Measurements from ENCODE around the gene CEBPB.

DNA sequence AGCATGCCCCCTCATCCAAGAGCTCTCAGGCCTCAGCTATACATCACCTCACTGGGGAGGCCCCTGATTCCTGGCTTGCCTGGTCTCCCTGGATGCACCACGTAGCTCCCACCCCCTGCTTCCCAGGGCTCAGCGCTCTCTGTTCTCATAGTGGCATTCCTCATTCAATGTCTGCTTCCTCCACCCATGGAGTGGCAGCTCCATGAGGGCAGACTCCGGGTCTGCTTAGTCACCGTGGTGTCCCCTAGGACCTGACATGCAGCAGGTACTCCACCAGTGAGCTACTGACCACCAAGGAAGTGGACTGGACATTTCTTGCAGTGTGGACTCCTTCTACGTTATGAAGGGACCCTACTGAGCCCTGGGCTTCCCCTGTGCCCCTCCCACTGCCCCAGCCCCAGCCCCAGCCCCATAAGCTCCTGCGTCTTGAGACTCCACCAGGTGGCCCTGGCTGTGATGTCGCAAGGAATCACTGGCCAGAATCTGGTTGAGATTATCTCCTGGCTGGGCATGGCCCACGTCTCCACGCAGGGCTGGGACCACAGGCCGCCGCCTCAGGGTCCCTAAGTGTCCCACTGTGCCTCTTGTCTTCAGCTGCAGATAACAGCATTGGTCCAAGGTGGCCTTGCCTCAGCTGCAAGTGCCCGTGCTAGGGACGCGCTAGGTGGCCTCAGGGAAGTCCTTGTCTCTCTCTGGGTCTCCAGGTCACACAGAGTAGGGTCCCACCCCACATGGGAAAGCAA is 26.7 kb downstream of the CEBPB start:
- TF ChIP-seq, protein P1, sequence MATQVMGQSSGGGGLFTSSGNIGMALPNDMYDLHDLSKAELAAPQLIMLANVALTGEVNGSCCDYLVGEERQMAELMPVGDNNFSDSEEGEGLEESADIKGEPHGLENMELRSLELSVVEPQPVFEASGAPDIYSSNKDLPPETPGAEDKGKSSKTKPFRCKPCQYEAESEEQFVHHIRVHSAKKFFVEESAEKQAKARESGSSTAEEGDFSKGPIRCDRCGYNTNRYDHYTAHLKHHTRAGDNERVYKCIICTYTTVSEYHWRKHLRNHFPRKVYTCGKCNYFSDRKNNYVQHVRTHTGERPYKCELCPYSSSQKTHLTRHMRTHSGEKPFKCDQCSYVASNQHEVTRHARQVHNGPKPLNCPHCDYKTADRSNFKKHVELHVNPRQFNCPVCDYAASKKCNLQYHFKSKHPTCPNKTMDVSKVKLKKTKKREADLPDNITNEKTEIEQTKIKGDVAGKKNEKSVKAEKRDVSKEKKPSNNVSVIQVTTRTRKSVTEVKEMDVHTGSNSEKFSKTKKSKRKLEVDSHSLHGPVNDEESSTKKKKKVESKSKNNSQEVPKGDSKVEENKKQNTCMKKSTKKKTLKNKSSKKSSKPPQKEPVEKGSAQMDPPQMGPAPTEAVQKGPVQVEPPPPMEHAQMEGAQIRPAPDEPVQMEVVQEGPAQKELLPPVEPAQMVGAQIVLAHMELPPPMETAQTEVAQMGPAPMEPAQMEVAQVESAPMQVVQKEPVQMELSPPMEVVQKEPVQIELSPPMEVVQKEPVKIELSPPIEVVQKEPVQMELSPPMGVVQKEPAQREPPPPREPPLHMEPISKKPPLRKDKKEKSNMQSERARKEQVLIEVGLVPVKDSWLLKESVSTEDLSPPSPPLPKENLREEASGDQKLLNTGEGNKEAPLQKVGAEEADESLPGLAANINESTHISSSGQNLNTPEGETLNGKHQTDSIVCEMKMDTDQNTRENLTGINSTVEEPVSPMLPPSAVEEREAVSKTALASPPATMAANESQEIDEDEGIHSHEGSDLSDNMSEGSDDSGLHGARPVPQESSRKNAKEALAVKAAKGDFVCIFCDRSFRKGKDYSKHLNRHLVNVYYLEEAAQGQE (IDR thresholded peaks at IDR 0.05; ENCODE audit: insufficient read depth in 1 of 2, low read depth in 2 of 2, low read length in 2 of 2) = no peak
- TF ChIP-seq POLR2AphosphoS5 (IDR thresholded peaks at IDR 0.05; ENCODE audit: low read depth, low read length) (no peak), TAF1 (IDR thresholded peaks at IDR 0.05; ENCODE audit: borderline replicate concordance, insufficient read depth, low read length) (no peak)
